ENCODE results near the gene PAPPA2.
"Not testable (repeated sequence)": the region's sequence is repeated elsewhere in the genome, so short reads cannot be mapped to it uniquely, and the experiment has no call there.

Gene PAPPA2

DNA sequence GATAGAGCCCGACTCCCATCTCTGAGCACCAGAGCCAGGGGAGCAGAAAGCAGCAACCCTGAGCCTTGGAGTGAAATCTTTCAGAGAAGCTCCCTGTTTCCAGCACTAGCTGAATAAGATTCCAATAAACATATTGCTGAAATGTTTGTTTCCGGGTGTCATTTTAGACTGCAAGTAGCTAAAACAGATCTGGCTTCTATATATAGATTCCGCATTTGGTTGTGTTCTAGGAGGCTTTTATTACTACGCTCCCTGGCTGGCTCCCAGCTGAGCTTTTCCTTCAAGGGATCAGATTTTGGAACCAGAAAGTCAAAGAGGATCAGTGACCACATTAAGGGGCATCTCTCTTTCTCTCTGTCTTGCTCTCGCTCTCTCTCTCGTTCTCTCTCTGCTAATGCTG lies 88.2 kb downstream of the PAPPA2 start:
- 88 to 90% methylated on average over 2 to 3 of the region's 6 CpGs for WGBS, 2 experiments (ENCODE audit: insufficient coverage in 2 of 2)
- H3K4me1 ChIP-seq (ENCODE audit: control insufficient read depth, insufficient read depth, low read length, poor library complexity, severe bottlenecking), result no peaks in the 10 kb centered on the region
- H3K36me3 ChIP-seq (ENCODE audit: control insufficient read depth, insufficient read depth, low read length), result no peaks in the 10 kb centered on the region
- no peaks in the 10 kb centered on the region for H3K9me3 ChIP-seq (ENCODE audit: control insufficient read depth, low read length)
- H3K27ac ChIP-seq (ENCODE audit: low read depth, low read length, severe bottlenecking), result no peak overlapping the region
- H3K4me3 ChIP-seq (ENCODE audit: extremely low read depth, insufficient read depth, low read length, poor library complexity, severe bottlenecking), result no peak overlapping the region

GRCh38 chr1:176552217-176552991 lies 89.4 kb downstream of the PAPPA2 start:
- Histone ChIP-seq H3K9me3 (ENCODE audit: control insufficient read depth, low read length) (no peaks in the 10 kb centered on the region), H3K4me3 (ENCODE audit: extremely low read depth, insufficient read depth, low read length, poor library complexity, severe bottlenecking) (no peak overlapping the region), H3K36me3 (ENCODE audit: control insufficient read depth, insufficient read depth, low read length) (no peaks in the 10 kb centered on the region), H3K4me1 (ENCODE audit: control insufficient read depth, insufficient read depth, low read length, poor library complexity, severe bottlenecking) (no peaks in the 10 kb centered on the region), H3K27ac (ENCODE audit: low read depth, low read length, severe bottlenecking) (no peak overlapping the region)
- 27 to 32% methylated on average over 7 to 8 of the region's 10 CpGs for WGBS, 2 experiments (ENCODE audit: insufficient coverage in 2 of 2)

- WGBS, 2 experiments (ENCODE audit: insufficient coverage in 2 of 2), result 5 to 16% methylated on average over 3 to 5 of the region's 7 CpGs
- Histone ChIP-seq H3K27ac (ENCODE audit: low read depth, low read length, severe bottlenecking) (no peak overlapping the region), H3K4me1 (ENCODE audit: control insufficient read depth, insufficient read depth, low read length, poor library complexity, severe bottlenecking) (no peaks in the 10 kb centered on the region), H3K9me3 (ENCODE audit: control insufficient read depth, low read length) (no peaks in the 10 kb centered on the region), H3K36me3 (ENCODE audit: control insufficient read depth, insufficient read depth, low read length) (no peaks in the 10 kb centered on the region), H3K4me3 (ENCODE audit: extremely low read depth, insufficient read depth, low read length, poor library complexity, severe bottlenecking) (no peak overlapping the region)
Measured at GRCh38 chr1:176552999-176553398, 90.0 kb downstream of the PAPPA2 start.

DNA sequence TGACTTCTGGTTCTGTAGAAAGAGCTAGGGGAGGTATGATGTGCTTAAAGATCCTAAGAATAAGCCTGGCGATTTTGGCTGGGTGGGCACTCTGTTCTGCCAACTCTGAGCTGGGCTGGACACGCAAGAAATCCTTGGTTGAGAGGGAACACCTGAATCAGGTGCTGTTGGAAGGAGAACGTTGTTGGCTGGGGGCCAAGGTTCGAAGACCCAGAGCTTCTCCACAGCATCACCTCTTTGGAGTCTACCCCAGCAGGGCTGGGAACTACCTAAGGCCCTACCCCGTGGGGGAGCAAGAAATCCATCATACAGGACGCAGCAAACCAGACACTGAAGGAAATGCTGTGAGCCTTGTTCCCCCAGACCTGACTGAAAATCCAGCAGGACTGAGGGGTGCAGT lies 93.3 kb downstream of the PAPPA2 start:
- WGBS, 2 experiments (ENCODE audit: insufficient coverage in 2 of 2), result 86 to 89% methylated on average over 3 to 5 of the region's 6 CpGs
- no peak overlapping the region for H3K27ac ChIP-seq (ENCODE audit: low read depth, low read length, severe bottlenecking)
- H3K9me3 ChIP-seq (ENCODE audit: control insufficient read depth, low read length), result no peaks in the 10 kb centered on the region
- H3K4me3 ChIP-seq (ENCODE audit: extremely low read depth, insufficient read depth, low read length, poor library complexity, severe bottlenecking), result no peak overlapping the region
- H3K36me3 ChIP-seq (ENCODE audit: control insufficient read depth, insufficient read depth, low read length), result no peaks in the 10 kb centered on the region
- H3K4me1 ChIP-seq (ENCODE audit: control insufficient read depth, insufficient read depth, low read length, poor library complexity, severe bottlenecking), result no peaks in the 10 kb centered on the region

DNA sequence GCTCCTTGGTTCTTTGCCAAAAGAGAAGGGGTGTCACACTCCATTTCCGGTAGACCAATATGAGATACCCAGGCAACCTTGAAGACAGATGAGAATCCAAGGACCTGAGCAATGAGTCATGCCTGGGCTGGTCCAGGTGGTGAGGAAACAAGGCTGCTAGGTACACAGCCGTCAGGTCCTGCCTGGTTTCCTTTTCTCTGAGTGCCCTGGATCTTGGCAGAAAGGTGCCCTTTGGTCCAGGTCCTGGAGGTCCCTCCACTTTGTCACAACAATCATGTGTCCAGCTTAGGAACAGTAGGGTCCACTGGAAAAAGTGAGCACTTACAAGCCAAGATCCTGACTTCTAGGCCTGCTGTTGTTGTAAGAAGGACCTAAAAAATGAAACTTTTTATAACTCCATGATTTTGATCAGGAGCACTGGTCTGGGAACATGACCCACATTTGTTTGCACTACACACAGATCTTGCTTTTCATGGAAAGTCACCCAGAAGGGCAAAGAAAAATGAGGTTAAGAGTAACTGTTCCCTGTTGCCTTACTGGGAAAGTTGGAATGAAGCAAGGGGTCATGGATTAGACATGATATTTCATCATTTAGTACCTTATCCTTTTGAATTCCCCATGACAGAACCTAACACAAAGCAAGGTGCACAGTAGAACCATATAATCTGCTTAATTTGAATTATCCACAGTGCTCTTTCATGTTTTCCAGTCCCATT lies 94.7 kb downstream of the PAPPA2 start:
- no peaks in the 10 kb centered on the region for H3K9me3 ChIP-seq (ENCODE audit: control insufficient read depth, low read length)
- WGBS, 2 experiments (ENCODE audit: insufficient coverage in 2 of 2), result 85 to 100% methylated on average over 2 of the region's 2 CpGs
- no peak overlapping the region for H3K27ac ChIP-seq (ENCODE audit: low read depth, low read length, severe bottlenecking)
- H3K4me1 ChIP-seq (ENCODE audit: control insufficient read depth, insufficient read depth, low read length, poor library complexity, severe bottlenecking), result no peaks in the 10 kb centered on the region
- H3K36me3 ChIP-seq (ENCODE audit: control insufficient read depth, insufficient read depth, low read length), result no peaks in the 10 kb centered on the region
- no peak overlapping the region for H3K4me3 ChIP-seq (ENCODE audit: extremely low read depth, insufficient read depth, low read length, poor library complexity, severe bottlenecking)

- Histone ChIP-seq H3K9me3 (ENCODE audit: control insufficient read depth, low read length) (no peaks in the 10 kb centered on the region), H3K4me3 (ENCODE audit: extremely low read depth, insufficient read depth, low read length, poor library complexity, severe bottlenecking) (no peak overlapping the region), H3K4me1 (ENCODE audit: control insufficient read depth, insufficient read depth, low read length, poor library complexity, severe bottlenecking) (no peaks in the 10 kb centered on the region), H3K36me3 (ENCODE audit: control insufficient read depth, insufficient read depth, low read length) (no peaks in the 10 kb centered on the region), H3K27ac (ENCODE audit: low read depth, low read length, severe bottlenecking) (no peak overlapping the region)
- WGBS, 2 experiments (ENCODE audit: insufficient coverage in 2 of 2), result 60 to 80% methylated on average over 1 of the region's 2 CpGs
Measured at GRCh38 chr1:176558561-176558960, 95.6 kb downstream of the PAPPA2 start.

DNA sequence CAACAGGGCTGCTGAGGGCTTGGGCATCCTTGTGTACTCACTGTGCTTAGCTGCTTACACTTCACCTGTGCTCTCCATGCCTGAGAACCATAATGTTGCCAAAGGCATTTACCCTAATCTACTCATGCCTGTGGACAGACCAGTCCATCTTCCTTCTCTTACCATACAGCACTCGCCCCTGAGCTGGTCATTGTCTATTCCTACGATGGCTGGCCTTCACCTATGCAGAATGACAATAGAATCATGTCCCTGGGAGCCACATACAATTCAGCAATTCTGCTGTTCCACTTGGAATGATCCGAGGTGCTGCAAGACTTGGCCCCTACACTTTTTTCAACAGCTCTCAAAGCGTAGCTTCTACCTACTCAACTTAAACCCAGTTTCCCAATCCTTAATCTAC lies 96.5 kb downstream of the PAPPA2 start:
- Histone ChIP-seq H3K4me3 (ENCODE audit: extremely low read depth, insufficient read depth, low read length, poor library complexity, severe bottlenecking) (no peak overlapping the region), H3K36me3 (ENCODE audit: control insufficient read depth, insufficient read depth, low read length) (no peaks in the 10 kb centered on the region), H3K27ac (ENCODE audit: low read depth, low read length, severe bottlenecking) (no peak overlapping the region), H3K4me1 (ENCODE audit: control insufficient read depth, insufficient read depth, low read length, poor library complexity, severe bottlenecking) (no peaks in the 10 kb centered on the region), H3K9me3 (ENCODE audit: control insufficient read depth, low read length) (no peaks in the 10 kb centered on the region)
- WGBS, 2 experiments (ENCODE audit: insufficient coverage in 2 of 2), result 19 to 23% methylated on average over 4 of the region's 4 CpGs

DNA sequence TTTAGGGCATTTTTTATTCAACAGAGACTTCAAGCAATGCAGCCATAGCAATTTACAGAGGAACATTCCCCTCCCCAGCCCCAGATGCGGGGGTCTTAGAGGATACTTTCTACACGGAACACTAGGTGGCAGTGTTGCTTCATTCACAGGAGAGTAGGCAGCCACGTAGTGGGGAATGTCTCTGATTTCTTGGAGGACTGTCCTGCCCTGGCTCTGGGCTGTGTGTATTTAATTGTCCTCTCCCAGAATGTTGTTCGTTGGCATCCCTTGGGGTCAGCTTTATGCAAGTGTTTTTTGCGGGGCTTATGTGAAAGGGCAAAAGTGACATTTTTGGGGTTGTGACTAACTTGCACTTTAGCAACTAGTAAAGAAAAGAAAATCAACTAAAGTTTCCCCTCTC lies 96.9 kb downstream of the PAPPA2 start:
- Histone ChIP-seq H3K9me3 (ENCODE audit: control insufficient read depth, low read length) (no peaks in the 10 kb centered on the region), H3K36me3 (ENCODE audit: control insufficient read depth, insufficient read depth, low read length) (no peaks in the 10 kb centered on the region), H3K27ac (ENCODE audit: low read depth, low read length, severe bottlenecking) (no peak overlapping the region), H3K4me3 (ENCODE audit: extremely low read depth, insufficient read depth, low read length, poor library complexity, severe bottlenecking) (no peak overlapping the region), H3K4me1 (ENCODE audit: control insufficient read depth, insufficient read depth, low read length, poor library complexity, severe bottlenecking) (no peaks in the 10 kb centered on the region)
- WGBS, 2 experiments (ENCODE audit: insufficient coverage in 2 of 2), result 0% methylated on average over 1 to 3 of the region's 5 CpGs

- Histone ChIP-seq H3K9me3 (ENCODE audit: control insufficient read depth, low read length) (no peaks in the 10 kb centered on the region), H3K4me3 (ENCODE audit: extremely low read depth, insufficient read depth, low read length, poor library complexity, severe bottlenecking) (no peak overlapping the region), H3K36me3 (ENCODE audit: control insufficient read depth, insufficient read depth, low read length) (no peaks in the 10 kb centered on the region), H3K27ac (ENCODE audit: low read depth, low read length, severe bottlenecking) (no peak overlapping the region), H3K4me1 (ENCODE audit: control insufficient read depth, insufficient read depth, low read length, poor library complexity, severe bottlenecking) (no peaks in the 10 kb centered on the region)
- WGBS, 2 experiments (ENCODE audit: insufficient coverage in 2 of 2), result 91 to 100% methylated on average over 3 of the region's 4 CpGs
Measured at GRCh38 chr1:176560681-176561080, 97.7 kb downstream of the PAPPA2 start.

GRCh38 chr1:176561761-176562160 lies 98.8 kb downstream of the PAPPA2 start:
- 96 to 100% methylated on average over 1 to 4 of the region's 7 CpGs for WGBS, 2 experiments (ENCODE audit: insufficient coverage in 2 of 2)
- not testable (repeated sequence) for H3K27ac ChIP-seq (ENCODE audit: low read depth, low read length, severe bottlenecking); H3K4me1 ChIP-seq (ENCODE audit: control insufficient read depth, insufficient read depth, low read length, poor library complexity, severe bottlenecking); H3K36me3 ChIP-seq (ENCODE audit: control insufficient read depth, insufficient read depth, low read length); H3K4me3 ChIP-seq (ENCODE audit: extremely low read depth, insufficient read depth, low read length, poor library complexity, severe bottlenecking); H3K9me3 ChIP-seq (ENCODE audit: control insufficient read depth, low read length)

All from mesodermal cell (in vitro differentiated cells).